ENCODE measurements around the gene TBC1D14. TPM values are rescaled to one million over a fixed set of nuclear protein-coding genes. Genes with fewer than 3 reads are reported as not detected.

The TBC1D14 gene
- total RNA-seq, 3 donors from 2014 or later (not counting 1 experiment from before 2014, with no cell fraction given): 36.0 to 54.7 (median 53.2) TPM

DNA sequence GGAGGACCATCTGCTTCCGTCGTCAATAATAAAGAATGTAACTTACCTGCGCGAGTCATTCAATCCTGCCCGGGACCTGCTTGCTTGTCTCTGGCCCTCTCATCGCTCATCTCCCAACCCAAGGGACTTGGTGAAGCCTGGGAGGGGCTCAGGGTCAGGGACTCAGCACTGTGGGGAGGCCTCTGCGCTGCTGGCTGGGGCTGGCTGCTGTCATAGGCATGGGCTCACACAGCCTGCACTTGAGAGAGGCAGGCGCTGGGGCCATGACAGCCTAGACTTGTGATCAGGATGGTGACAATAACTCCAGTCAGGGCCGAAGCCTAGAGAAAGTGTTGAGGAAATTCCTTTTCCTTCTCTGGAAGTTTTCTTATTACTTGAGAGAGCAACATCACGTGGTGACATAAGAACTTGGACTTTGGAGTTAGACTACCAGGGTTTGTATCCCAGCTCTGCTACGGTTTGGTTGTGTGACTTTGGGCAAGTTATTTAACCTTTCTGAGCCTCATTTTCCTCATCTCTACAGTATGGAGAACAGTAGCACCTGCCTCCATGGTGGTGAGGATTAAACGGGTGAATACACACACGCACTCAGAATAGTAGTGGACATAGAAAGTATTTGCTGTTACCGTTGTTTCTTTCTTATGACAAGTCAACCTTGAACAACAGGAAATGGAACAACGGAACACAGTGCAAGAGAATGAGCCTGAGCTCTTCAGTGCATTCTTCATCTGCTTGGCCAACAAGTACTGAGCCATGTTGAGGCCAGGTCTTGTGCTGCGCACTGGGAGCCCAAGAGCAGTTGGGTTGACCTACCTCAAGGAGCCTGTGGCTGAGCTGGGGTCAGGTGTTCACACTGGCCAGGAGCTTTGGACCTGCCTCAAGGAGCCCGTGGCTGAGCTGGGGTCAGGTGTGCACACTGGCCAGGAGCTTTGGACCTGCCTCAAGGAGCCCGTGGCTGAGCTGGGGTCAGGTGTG lies 60.5 kb downstream of the TBC1D14 start:
- DNase-seq (no peak), ATAC-seq (peak in 1 of 3 donors; percentile 30)
- no peaks in the 10 kb centered on the region for H3K27me3 Mint-ChIP-seq (ENCODE audit: low read depth in 2 of 2)
- Histone ChIP-seq H3K36me3 (ENCODE audit: control insufficient read depth, insufficient read depth, low read length) (peaks cover 8% of the 10 kb centered on the region), H3K4me1 (ENCODE audit: control insufficient read depth, insufficient read depth, low read length) (peaks cover 5% of the 10 kb centered on the region), H3K4me3 (ENCODE audit: low read length) (no peak overlapping the region), H3K27ac (ENCODE audit: low read length) (no peak overlapping the region), H3K9me3 (ENCODE audit: control insufficient read depth, insufficient read depth, low read length) (no peaks in the 10 kb centered on the region), H3K27me3 (ENCODE audit: control insufficient read depth, insufficient read depth, low read length) (no peaks in the 10 kb centered on the region)
- no peak overlapping the region for H3K27ac Mint-ChIP-seq
- TF ChIP-seq, protein P1, sequence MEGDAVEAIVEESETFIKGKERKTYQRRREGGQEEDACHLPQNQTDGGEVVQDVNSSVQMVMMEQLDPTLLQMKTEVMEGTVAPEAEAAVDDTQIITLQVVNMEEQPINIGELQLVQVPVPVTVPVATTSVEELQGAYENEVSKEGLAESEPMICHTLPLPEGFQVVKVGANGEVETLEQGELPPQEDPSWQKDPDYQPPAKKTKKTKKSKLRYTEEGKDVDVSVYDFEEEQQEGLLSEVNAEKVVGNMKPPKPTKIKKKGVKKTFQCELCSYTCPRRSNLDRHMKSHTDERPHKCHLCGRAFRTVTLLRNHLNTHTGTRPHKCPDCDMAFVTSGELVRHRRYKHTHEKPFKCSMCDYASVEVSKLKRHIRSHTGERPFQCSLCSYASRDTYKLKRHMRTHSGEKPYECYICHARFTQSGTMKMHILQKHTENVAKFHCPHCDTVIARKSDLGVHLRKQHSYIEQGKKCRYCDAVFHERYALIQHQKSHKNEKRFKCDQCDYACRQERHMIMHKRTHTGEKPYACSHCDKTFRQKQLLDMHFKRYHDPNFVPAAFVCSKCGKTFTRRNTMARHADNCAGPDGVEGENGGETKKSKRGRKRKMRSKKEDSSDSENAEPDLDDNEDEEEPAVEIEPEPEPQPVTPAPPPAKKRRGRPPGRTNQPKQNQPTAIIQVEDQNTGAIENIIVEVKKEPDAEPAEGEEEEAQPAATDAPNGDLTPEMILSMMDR (IDR thresholded peaks at IDR 0.05): no peak
- H3K9me3 Mint-ChIP-seq: no peaks in the 10 kb centered on the region
- 91% methylated on average over 18 of the region's 18 CpGs for WGBS (ENCODE audit: insufficient coverage)
- H3K36me3 Mint-ChIP-seq: no peaks in the 10 kb centered on the region
- H3K4me3 Mint-ChIP-seq: no peak overlapping the region
- H3K4me1 Mint-ChIP-seq: peaks cover 38 to 42% of the 10 kb centered on the region in 2 donors
- intact Hi-C loops (cut with micrococcal nuclease): no loop called here

DNA sequence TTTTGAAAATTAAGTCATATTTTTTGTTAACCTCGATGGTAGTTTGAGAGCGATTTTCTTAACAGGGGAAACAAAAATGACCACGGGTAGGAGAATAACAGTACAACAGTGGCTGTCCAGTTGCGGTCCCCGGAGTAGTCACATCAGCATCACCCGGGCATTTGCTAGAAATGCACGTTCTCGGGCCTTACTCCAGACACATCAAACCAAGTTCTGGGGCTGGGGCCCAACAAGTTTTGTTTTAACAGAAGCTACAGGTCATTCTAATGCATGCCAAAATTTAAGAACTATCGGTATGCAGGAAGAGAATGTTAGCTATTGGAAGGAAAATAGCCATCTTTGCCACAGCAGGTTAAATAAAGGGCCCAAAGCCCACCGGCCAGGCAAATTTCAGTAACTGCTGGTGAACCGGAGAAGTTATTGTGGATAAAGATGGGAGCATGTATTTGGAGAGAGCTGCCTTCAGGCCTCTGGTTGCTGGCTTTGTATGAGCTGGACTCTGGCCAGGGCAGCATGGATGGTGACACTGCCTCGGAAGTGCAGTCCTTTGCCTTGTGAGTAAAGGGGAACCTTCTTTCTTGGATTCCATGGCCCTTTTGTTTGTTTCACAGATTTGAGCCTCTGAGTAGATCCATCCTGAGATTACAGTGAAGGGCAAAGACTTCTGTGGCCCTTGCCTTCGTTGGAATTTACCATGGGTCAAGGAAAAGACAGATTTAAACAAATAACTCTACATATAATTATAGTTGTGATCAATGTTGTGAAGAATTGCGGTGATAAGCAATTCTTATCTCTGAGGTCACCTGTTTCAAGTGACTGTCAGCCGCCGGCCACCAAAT lies 62.1 kb downstream of the TBC1D14 start:
- H3K27me3 ChIP-seq (ENCODE audit: control insufficient read depth, insufficient read depth, low read length): no peaks in the 10 kb centered on the region
- no peak overlapping the region for H3K4me3 ChIP-seq (ENCODE audit: low read length)
- intact Hi-C loops (cut with micrococcal nuclease): no loop called here
- Mint-ChIP-seq H3K4me1 (peaks cover 31 to 32% of the 10 kb centered on the region in 2 donors), H3K27ac (no peak overlapping the region), H3K36me3 (no peaks in the 10 kb centered on the region), H3K27me3 (ENCODE audit: low read depth in 2 of 2) (no peaks in the 10 kb centered on the region), H3K9me3 (no peaks in the 10 kb centered on the region), H3K4me3 (no peak overlapping the region)
- H3K9me3 ChIP-seq (ENCODE audit: control insufficient read depth, insufficient read depth, low read length): no peaks in the 10 kb centered on the region
- no peak for ATAC-seq
- DNase-seq: no peak
- 96% methylated on average over 15 of the region's 16 CpGs for WGBS (ENCODE audit: insufficient coverage)
- peaks cover 5% of the 10 kb centered on the region for H3K4me1 ChIP-seq (ENCODE audit: control insufficient read depth, insufficient read depth, low read length)
- H3K27ac ChIP-seq (ENCODE audit: low read length): no peak overlapping the region
- peaks cover 8% of the 10 kb centered on the region for H3K36me3 ChIP-seq (ENCODE audit: control insufficient read depth, insufficient read depth, low read length)
- TF ChIP-seq, protein P1 (IDR thresholded peaks at IDR 0.05): no peak

DNA sequence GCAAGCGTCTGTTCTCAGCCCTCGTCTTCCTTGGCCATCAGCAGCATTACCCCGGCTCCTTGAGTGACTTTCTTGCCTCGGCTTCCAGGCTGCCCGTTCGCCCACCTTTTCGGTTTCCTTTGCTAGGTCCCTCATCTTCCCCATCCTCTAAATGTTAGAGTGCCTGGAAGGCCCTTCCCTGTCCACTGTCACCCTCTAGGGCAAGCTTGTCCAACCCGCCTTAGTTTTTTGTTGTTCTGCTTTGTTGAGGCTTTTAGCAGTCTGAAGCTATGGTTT lies 62.7 kb downstream of the TBC1D14 start:
- H3K27me3 Mint-ChIP-seq (ENCODE audit: low read depth in 2 of 2): no peaks in the 10 kb centered on the region
- H3K4me1 Mint-ChIP-seq: peaks cover 31 to 32% of the 10 kb centered on the region in 2 donors
- peaks cover 8% of the 10 kb centered on the region for H3K36me3 ChIP-seq (ENCODE audit: control insufficient read depth, insufficient read depth, low read length)
- no peaks in the 10 kb centered on the region for H3K36me3 Mint-ChIP-seq
- no peak overlapping the region for H3K27ac Mint-ChIP-seq
- H3K9me3 Mint-ChIP-seq: no peaks in the 10 kb centered on the region
- H3K27ac ChIP-seq (ENCODE audit: low read length): no peak overlapping the region
- no peaks in the 10 kb centered on the region for H3K27me3 ChIP-seq (ENCODE audit: control insufficient read depth, insufficient read depth, low read length)
- 94% methylated on average over 8 of the region's 8 CpGs for WGBS (ENCODE audit: insufficient coverage)
- DNase-seq: no peak
- ATAC-seq: no peak
- no peak overlapping the region for H3K4me3 ChIP-seq (ENCODE audit: low read length)
- H3K4me1 ChIP-seq (ENCODE audit: control insufficient read depth, insufficient read depth, low read length): peaks cover 5% of the 10 kb centered on the region
- TF ChIP-seq, protein P1 (IDR thresholded peaks at IDR 0.05): no peak
- intact Hi-C loops (cut with micrococcal nuclease): no loop called here
- H3K9me3 ChIP-seq (ENCODE audit: control insufficient read depth, insufficient read depth, low read length): no peaks in the 10 kb centered on the region
- H3K4me3 Mint-ChIP-seq: no peak overlapping the region

Measured in natural killer cell (primary cell).